Activated naive CD4-positive, alpha-beta T cell (primary cell): Measurements from ENCODE around the gene PIP5KL1.

Experiments used
- DNase-seq, 4 experiments: peaks; one replicate each; lab custom pipeline; 2025; lab: John Stamatoyannopoulos, UW

Gene PIP5KL1

GRCh38 chr9:127929625-127929979 lies 975 bp downstream of the PIP5KL1 start:
- DNase-seq, result no peak

- DNase-seq, result no peak
These were observed 1.6 kb downstream of the PIP5KL1 start for GRCh38 chr9:127928676-127929624.

- DNase-seq, result no peak
These were observed 2.4 kb downstream of the PIP5KL1 start for GRCh38 chr9:127927988-127928675.

GRCh38 chr9:127927201-127927987 lies 3.2 kb downstream of the PIP5KL1 start:
- peak; percentile 27 to 82 (median 64) for DNase-seq

- DNase-seq, result no peak
These were observed 3.7 kb downstream of the PIP5KL1 start for GRCh38 chr9:127926906-127927200.

GRCh38 chr9:127925959-127926905 lies 4.3 kb downstream of the PIP5KL1 start:
- no peak for DNase-seq

GRCh38 chr9:127924736-127925444 lies 5.7 kb downstream of the PIP5KL1 start:
- DNase-seq, result no peak

- no peak for DNase-seq
These were observed 6.8 kb downstream of the PIP5KL1 start for GRCh38 chr9:127923771-127924170.

GRCh38 chr9:127923046-127923445 lies 7.5 kb downstream of the PIP5KL1 start:
- no peak for DNase-seq

- DNase-seq, result peak; percentile 69 to 77 (median 71)
These were observed 8.9 kb downstream of the PIP5KL1 start for GRCh38 chr9:127921557-127922120.

- DNase-seq, result no peak
These were observed 9.8 kb downstream of the PIP5KL1 start for GRCh38 chr9:127920794-127921193.

GRCh38 chr9:127919253-127919815 lies 11.2 kb downstream of the PIP5KL1 start:
- no peak for DNase-seq

GRCh38 chr9:127918183-127919107 lies 12.1 kb downstream of the PIP5KL1 start:
- no peak for DNase-seq

- no peak for DNase-seq
These were observed 13.0 kb downstream of the PIP5KL1 start for GRCh38 chr9:127917603-127918002.

GRCh38 chr9:127916720-127917581 lies 13.6 kb downstream of the PIP5KL1 start, which contains the start of gene ST6GALNAC4:
Gene ST6GALNAC4, minus strand, starts transcription at chr9:127917041. Its CDS starts 622 bp downstream, at chr9:127916419.
- peak; percentile 89 to 97 (median 96) for DNase-seq

- no peak for DNase-seq
These were observed 14.5 kb downstream of the PIP5KL1 start for GRCh38 chr9:127915801-127916719.

GRCh38 chr9:127915325-127915752 lies 15.2 kb downstream of the PIP5KL1 start:
- no peak for DNase-seq
